ENCODE data around the gene GP9.
"Not testable (repeated sequence)": the region's sequence is repeated elsewhere in the genome, so short reads cannot be mapped to it uniquely, and the experiment has no call there.

The GP9 gene

DNA sequence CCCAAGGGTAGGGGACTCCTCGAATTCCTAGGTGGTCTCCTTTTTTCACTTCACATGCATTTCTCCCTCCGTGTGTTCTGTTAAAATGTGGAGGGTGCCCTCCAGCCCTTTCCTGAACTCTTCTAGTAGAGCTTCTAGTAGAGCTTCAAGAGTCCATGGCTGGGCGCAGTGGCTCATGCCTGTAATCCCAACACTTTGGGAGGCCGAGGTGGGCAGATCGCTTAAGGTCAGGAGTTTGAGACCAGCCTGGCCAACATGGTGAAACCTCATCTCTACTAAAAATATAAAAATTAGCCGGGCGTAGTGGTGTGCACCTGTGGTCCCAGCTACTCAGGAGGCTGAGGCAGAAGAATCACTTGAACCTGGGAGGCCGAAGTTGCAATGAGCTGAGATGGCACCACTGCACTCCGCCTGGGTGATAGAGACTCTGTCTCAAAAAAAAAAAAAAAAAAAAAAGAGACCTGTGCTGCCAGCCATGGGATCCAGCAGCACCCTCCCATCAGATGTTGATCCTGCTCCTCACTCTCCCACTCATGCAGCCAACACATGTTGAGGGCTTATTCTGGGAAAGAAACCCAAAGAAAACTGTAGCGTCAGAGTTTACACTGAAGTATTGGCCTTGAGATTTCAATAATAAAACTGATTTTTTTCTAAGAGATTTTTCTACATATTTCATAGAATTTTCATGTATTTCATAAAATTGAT lies 50.6 kb downstream of the GP9 start:
- not testable (repeated sequence) for DNase-seq (ENCODE audit: low spot score)

Measured in kidney capillary endothelial cell (primary cell).